A204.1 (cell line): ENCODE results near the gene HECW1.
"Not testable (repeated sequence)": the region's sequence is repeated elsewhere in the genome, so short reads cannot be mapped to it uniquely, and the experiment has no call there.

Experiments
- FAIRE-seq: peaks from 2 replicates; lab custom pipeline; 2012; peaks lifted over from hg19 to GRCh38; lab: Jason Lieb, UNC

Gene HECW1

DNA sequence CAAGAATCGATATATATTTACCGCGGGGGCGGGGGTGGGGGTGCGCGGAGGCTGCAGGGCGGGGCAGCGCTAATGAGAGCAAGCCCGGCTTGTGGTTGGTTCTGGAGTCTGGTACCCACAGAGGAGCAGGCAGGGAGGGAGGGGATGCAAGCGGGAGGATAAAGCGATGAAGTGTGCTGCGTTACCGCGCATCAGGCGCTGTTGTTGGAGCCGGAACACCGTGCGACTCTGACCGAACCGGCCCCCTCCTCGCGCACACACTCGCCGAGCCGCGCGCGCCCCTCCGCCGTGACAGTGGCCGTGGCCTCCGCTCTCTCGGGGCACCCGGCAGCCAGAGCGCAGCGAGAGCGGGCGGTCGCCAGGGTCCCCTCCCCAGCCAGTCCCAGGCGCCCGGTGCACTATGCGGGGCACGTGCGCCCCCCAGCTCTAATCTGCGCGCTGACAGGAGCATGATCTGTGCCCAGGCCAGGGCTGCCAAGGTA, at the start of gene HECW1:
TSS of gene HECW1 (plus strand) at position 189 of the 482 bp plus-strand sequence. CDS start 131,259 bp downstream, outside the sequence.
- FAIRE-seq: no peak

- FAIRE-seq: no peak
Measured at GRCh38 chr7:43071604-43072003, 40.8 kb upstream of the HECW1 start.

- FAIRE-seq: no peak
Measured at GRCh38 chr7:43072530-43072929, 39.9 kb upstream of the HECW1 start.

GRCh38 chr7:43073811-43074210, 38.6 kb upstream of the HECW1 start:
- not testable (repeated sequence) for FAIRE-seq

DNA sequence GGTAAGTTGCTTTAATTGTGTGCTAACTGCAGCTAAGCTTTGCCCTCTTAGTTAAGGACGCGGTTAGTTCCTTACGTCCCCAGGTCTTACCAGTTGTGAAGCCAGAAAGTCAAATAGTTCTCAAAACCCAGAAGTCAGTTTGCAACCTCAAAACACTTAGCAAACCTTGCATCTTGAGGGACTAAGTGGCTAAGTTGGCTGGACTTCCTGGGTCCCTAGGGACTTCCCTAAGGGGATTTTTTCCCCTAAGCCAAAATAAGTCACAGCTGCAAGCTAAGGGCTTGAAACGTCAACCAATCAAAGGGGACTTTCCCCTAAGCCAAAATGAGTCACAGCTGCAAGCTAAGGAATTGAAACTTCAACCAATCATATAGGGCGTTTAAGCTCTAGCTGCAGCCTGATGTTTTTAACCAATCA, 36.2 kb upstream of the HECW1 start:
- no peak for FAIRE-seq

- no peak for FAIRE-seq
Measured at GRCh38 chr7:43076606-43077005, 35.8 kb upstream of the HECW1 start.

DNA sequence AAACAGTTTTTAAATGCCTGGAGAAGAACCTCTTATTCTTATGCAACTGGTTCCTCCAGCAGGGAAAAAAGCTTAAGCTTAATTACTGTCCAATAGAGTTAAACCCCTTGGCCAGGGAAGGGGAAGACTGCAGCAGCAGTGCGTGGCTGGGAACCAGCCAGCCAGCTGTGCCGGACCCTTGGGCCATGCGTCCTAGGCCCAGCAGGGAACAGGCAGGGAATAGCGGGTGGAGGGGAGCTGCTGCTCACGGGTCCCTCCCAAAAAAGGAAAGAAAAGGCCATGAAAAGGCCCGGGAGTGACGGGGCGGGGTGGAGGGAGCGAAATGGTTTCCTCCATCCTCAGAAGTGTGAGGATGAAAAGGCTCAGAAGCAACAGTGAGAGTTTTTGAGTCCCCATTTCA, 35.2 kb upstream of the HECW1 start:
- no peak for FAIRE-seq

DNA sequence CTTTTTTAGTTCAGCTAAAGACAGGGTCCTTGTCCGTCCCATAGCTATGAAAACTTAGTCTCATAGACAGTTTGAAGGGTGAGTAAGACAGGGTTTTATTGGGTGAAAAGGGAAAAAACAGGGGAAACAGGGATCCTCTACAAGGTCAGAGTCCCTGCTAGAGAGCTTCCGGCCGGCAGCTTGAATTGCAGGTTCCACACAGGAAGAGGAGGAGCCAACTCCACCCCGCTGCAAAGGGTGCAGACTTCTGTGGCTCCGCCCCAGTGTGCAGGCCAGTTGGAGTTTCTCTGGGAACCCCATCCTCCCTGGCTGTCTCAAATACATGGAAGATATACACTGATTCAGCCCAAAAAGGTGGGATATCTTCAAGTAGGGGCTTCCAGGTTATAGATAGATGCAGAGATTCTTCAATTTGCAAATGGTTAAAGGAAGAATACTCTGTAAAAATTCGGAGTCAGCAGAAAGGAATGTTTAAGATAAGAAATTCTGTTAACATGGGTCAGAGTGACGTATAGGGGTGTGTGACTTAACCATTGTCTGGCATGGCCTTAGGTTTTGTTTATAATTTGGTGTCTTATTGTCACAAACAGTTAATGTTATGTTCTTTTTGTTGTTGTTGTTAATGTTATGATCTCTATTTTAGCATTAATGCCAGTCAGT, 34.6 kb upstream of the HECW1 start:
- FAIRE-seq: no peak

DNA sequence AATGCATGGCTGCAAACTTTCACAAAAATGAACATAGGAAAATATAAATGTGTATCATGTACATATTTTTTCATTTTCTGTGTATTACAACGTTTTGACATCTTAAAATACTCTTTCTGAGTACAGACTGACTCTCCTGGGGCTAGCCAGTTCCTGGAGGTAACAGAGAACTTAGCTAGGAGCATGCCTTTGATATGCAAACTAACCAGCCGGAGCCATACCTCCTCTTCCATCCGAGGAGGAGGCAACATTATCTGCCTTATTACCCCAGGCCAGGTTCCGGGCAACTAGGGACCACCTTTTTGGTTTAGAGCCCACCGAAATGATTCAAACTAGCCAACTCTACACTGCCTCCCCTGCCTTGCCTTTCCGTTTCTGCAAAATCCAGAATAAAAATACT, 33.7 kb upstream of the HECW1 start:
- no peak for FAIRE-seq

DNA sequence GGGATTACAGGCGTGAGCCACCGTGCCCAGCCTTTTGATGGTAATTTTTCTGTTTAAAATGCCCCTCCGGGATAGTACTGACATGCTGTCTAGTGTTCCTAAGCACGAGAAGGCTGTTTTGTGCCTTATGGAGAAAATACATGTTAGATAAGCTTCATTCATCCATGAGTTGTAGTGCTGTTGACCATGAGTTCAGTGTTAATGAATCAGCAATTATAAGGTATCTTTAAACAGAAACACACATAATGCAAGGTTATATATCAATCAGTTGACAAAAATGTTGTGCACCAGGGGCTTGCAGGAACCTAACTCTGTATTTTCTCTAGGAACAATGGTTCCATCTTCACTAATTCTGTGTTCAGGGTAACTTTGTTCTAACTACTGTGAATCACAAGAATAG, 30.8 kb upstream of the HECW1 start:
- no peak for FAIRE-seq

GRCh38 chr7:43083106-43083505, 29.3 kb upstream of the HECW1 start:
- no peak for FAIRE-seq

DNA sequence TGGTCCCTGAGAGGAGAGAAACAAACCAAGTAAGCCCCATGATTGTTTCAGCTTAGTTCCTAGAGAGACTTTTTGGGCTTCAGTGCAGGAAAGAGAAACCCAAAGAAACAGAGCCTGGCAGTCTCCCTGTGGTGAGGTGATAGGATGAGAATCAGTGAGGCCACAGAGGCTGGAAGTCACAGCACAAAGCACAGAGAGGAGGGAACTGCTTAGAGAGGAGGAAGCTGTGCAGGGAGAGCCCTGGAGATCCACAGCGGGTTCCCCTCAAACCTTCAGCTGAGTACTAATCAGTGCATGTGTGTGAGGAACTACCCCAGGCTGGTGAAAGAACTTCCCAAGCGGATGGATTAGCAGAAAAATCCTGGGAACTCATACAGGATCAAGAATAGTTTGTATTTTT, 27.4 kb upstream of the HECW1 start:
- no peak for FAIRE-seq

DNA sequence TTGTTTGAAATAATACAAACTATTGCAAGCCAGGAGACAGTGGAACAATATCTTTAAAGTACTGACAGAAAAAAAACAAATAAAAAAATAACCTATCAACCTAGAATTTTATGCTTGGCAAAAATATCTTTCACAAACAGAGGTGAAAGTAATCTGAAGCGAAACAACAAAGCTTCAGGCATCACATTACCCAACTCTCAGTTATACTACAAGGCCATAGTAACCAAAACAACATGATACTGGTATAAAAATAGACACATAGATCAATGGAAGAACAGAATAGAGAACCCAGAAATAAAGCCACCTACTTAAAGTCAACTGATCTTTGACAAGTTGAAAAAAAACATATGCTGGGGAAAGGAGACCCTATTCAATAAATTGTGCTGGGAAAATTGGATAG, 26.5 kb upstream of the HECW1 start:
- FAIRE-seq: no peak

DNA sequence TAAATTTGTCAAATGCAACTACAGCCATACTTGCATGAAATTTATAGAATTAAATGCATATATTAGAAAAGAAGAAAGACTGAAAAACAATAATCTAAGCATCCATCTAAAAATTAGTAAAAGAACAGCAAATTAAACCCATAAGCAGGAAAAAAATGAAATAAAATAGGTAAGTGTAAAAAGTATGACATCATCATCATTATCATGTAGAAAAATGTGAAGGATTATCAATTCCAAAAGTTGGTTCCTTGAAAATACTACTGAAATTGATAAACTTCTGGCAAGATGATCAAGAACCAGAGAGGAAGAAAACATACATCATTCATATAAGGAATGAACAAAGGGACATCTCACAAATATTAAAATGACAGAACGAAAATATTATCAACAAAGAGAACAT, 19.6 kb upstream of the HECW1 start:
- FAIRE-seq: no peak

- no peak for FAIRE-seq
Measured at GRCh38 chr7:43096875-43097274, 15.6 kb upstream of the HECW1 start.

GRCh38 chr7:43099750-43100149, 12.7 kb upstream of the HECW1 start:
- FAIRE-seq: no peak

DNA sequence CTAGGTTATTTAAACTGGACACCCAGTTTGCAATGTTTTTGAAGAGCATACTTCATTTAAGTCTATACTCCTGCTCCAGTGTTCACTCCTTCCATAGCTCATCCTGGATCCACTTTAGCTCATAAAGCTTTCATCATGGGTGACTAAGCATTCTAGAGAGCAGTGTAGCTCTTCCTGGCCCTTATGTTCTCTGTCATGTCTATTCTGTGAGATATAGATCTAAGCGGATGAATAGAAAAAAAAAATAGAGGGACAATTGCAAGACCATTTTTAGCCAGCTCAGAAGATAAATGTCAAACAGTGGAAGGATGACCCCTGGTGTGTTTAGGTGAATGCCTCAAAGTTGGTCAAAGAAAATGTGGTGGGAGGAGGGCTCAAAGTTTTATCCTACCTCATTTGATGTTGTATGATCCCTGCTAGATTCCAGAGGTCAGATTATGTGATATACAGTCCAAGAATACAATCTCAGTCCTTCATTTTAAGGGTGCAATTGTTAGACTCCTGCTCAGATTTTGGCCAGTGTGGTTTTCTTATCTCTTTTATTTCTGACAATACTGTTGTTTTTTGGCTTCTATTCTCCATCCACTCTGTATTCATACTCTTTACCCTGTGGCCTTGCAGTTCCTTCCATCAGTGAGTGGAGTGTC, 7.5 kb upstream of the HECW1 start:
- no peak for FAIRE-seq

- no peak for FAIRE-seq
Measured at GRCh38 chr7:43105521-43106120, 6.8 kb upstream of the HECW1 start.

DNA sequence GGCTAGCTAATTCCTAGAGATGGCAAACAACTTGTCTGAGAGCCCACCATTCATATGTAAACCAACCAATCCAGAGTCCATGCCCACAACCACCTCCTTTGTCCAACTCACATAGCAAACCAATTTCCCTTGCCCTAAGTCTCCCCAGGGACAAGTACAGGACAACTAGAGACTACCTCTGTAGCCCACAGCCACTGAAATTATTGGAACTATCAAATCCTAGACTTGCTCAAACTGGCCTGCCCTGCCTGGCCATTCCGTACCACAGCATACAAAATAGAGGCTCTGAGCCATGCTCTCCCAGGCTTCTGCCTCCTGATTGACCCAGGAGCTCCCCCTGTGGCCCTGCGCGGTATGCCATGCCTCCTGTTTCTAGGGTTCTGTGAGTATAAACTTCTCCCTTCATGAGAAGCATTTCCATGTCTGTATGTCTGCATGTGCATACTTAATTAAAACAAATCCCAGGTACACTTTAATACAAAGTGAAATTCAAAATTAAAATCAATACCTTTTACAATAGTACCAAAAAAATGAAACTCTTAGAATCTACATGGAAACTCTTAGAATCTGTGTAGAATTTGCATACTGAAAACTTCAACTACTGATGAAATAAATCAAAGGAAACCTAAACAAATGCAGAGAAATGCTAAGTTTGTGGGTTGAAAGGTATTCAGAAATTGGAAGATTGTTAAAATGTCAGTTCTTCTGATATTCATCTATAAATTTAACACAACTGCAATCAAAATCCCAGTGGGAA, 4.0 kb upstream of the HECW1 start:
- FAIRE-seq: no peak

DNA sequence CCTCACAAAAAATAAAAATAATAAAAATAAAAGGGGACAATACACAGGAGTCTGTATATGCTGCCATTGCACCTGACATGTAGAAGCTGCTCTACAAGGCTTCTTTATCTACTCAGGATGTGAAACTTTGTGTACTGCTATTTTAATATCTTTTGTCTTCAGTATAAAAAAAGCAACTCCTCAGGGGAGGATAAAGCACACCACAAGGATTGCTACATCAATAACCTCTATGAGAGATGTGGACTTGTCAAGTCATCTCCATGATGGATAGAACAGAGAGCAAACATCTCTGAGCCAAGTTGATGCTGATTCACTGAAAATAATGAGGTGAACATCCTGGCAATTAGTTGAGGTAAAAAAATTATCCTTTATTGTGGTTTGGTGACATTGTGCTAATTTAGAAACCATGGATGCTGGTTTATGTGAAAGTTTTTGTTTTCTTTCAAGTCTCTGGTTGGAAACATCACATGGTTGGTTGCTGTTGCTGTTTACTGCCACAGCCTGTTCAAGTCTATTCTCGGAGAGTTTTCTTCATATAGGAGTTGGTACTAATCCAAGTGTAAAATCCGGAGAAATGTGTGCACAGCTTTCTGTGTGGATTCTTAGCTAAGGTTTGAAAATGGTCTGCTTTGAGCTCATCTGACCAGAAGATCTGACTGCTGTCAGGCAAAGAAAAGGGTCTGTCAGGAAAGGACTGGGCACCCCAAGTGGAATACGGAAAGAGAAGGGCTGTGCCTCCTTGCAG, 1.5 kb upstream of the HECW1 start:
- FAIRE-seq: no peak

- no peak for FAIRE-seq
Measured at GRCh38 chr7:43111630-43112458, 603 bp upstream of the HECW1 start.
